GM12872 (cell line): Measurements from ENCODE around the gene NAP1L4.

Experiments used
- TF ChIP-seq, protein P1 (sequence below): IDR thresholded peaks from 3 replicates; pipeline ENCODE4 v1.5.1; 2011; ENCODE audit warnings: low read depth, mild to moderate bottlenecking, low read length, moderate library complexity; ENCODE audit not compliant: insufficient read depth

Gene NAP1L4

GRCh38 chr11:3016861-3017260 lies 24.7 kb upstream of the NAP1L4 start:
- TF ChIP-seq, protein P1, sequence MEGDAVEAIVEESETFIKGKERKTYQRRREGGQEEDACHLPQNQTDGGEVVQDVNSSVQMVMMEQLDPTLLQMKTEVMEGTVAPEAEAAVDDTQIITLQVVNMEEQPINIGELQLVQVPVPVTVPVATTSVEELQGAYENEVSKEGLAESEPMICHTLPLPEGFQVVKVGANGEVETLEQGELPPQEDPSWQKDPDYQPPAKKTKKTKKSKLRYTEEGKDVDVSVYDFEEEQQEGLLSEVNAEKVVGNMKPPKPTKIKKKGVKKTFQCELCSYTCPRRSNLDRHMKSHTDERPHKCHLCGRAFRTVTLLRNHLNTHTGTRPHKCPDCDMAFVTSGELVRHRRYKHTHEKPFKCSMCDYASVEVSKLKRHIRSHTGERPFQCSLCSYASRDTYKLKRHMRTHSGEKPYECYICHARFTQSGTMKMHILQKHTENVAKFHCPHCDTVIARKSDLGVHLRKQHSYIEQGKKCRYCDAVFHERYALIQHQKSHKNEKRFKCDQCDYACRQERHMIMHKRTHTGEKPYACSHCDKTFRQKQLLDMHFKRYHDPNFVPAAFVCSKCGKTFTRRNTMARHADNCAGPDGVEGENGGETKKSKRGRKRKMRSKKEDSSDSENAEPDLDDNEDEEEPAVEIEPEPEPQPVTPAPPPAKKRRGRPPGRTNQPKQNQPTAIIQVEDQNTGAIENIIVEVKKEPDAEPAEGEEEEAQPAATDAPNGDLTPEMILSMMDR, result no peak

- TF ChIP-seq, protein P1, result no peak
Observed at GRCh38 chr11:3015796-3016195, 23.7 kb upstream of the NAP1L4 start.

DNA sequence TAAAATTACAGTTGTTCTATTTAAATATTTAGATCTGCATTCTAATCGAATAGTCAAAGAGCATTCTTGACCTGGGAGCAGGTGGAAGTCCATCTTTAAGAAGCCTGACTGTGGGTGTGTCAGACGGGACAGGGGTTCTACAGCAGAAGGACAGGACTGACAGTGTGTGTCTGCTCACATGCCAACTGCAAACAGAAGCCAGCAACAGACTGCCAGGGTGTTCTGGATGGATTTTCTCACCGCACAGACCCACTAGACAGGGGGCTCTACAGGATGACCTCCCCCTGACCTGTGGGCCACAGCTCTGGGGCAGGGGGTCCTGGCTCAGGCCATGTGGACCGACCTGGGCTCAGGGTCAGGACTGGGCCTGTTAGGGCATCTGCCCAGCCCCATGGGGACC lies 22.8 kb upstream of the NAP1L4 start:
- TF ChIP-seq, protein P1, result no peak

DNA sequence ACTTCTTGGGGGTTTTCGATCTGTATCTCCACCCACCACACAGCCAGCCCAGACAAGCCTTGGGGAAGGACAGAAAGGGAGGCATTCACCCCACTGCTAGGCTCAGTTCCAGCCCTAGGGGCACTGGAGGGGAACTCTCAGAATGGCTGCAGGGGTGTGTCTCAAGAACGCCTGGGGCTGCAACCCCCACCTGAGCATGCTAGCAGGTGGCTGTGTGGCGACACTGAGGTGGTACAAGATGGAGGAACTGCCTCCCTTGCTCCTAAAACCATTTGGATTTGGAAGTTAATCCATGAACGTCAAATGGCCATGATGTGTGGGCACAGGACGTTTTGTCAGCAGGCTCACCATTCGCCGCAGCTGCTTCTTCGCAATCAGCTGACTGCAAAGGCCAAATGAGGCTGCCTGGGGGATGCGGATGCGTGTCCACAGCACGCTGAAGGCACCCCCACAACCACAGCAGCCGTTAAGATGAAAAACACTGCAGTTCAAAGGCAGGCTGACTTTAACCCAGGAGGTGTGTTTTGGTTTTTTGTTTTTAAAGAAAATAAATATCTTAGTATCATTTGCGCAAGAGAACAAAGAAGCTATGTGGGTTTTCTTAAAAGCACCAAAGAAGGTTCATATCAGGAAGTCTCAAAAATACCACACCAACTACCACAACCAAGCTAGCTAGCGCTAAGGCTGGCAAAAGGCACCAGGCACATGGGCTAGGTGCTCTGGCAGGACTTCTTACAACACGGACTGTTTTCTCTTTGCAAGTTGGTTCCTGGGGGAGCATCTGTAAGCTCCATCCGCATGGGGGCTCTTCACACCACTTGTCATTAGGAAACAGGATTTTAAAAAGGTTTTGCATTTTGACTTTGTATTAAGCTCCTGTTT lies 22.2 kb upstream of the NAP1L4 start:
- TF ChIP-seq, protein P1, result no peak

DNA sequence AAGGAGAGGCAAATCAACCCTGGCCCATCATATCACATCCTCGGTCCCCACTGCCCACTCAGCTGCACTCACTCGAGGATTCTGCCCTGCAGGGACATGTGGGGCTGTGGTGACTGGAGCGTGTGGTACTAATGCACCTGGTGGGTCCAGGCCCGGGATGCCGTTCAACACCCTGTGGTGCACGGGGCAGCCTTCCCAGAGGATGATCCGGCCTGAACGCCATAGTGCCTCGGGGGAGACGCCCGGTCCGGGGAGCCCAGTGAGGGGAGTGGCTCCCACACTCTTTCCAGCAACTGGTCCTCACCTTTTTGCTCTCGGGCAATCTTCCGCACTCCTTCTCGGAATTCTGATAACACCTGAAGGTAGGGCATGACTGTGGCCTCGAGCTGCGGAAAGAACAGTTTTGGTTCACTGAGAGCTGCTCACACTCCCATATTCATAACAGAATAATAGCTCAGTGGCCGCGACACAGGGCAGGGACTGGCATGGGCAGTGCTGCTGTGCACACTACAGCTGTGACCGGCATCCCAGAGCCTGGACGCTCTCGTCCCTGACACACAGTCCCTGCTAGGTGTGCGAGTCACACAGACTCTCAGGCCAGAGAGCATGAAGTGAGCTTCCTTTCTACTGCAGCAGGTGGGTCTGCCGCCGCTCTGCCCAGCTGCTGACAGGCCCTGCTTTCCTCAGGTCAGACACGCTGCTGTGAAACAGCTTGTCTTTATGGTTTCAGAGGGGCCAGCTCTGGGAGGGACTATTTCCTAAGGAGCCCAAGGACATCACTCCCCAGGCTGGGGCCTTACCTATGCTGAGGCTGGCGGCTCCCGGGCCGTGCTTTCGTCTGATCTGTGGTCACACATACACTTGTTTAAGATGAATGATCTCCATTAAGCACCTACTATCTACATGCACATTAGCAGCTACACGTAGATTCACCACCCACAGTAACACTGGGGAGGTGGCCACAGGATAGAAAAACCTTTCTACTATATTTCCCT lies 20.1 kb upstream of the NAP1L4 start:
- TF ChIP-seq, protein P1, result no peak

- TF ChIP-seq, protein P1, result no peak
Observed at GRCh38 chr11:3010521-3011275, 18.6 kb upstream of the NAP1L4 start.
